ENCODE measurements around the gene ZGPAT. TPM values are rescaled to one million over a fixed set of nuclear protein-coding genes. Genes with fewer than 3 reads are reported as not detected.

ZGPAT gene
- total RNA-seq, 1 donor from 2014 or later: 27.2 TPM

DNA sequence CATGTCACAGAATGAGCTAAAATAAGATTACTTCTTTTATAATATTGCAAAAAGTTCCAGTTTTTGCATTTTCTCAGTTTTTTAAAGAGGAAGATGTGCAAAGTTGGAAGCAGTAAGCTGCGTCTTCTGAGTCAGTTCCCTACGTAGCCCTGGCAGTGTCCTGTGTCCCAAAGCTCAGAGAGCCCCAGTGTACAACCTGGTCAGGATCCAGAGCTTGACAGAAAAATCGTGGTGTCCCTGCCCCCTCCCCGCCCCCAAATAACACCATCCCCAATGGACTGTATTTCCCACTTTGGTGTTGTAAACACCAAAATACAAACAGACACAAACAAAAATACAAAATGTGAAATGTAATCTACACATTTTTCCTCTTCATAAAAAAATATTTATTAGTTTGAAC lies 36.3 kb downstream of the ZGPAT start:
- Histone ChIP-seq H3K36me3 (peaks cover 36% of the 10 kb centered on the region), H3K27me3 (ENCODE audit: low read depth) (no peaks in the 10 kb centered on the region), H3K9me3 (no peaks in the 10 kb centered on the region), H3K4me1 (peaks cover 15% of the 10 kb centered on the region), H3K27ac (no peak overlapping the region), H3K4me3 (no peak overlapping the region)
- intact Hi-C loops (cut with DNase I): no loop called here
- ATAC-seq (no peak), DNase-seq (no peak)
- TF ChIP-seq CTCF (IDR thresholded peaks at IDR 0.05): no peak

DNA sequence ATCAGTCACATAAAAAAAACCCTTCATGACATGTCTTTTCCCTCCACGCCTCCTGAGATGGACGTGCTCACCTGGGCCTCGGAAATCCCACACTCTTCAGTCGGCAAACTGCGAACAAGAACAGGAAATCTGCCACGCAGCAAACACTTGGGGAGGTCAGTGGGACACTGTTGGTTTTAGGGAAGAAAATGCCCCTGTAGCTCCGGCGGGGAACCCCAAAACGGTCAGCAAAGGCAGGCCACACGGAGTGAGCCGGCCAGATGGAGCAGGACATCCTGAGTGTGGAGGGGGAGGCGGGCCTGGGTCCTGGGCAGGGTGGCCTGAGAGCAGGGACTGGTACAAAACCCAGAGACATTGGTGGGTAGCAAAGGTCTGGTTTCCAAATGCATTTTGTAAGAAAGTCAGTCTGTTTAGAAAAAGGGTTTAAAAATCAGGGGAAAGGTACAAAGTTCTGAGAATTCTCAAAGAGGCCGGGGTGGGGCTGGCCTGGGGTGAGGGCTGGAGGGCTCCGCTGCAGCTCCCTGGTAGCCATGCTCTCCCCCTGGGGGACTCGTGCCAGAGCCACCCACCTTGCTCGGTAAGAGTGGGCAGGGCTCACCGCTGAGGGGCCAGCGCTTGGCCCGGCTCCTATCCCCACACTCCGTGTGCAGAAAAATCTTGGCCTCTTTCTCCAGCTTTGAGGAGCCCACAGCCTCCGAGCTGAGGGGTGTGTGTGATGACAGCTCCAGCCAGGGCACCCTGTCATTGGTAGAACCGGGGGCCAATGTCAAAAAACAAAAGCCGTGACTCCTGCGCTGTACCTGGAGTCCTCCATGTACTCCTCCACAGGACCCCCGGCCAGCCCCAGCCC lies 37.0 kb downstream of the ZGPAT start:
- H3K27me3 ChIP-seq (ENCODE audit: low read depth): no peaks in the 10 kb centered on the region
- H3K4me3 ChIP-seq: no peak overlapping the region
- H3K27ac ChIP-seq: no peak overlapping the region
- H3K9me3 ChIP-seq: no peaks in the 10 kb centered on the region
- peaks cover 14% of the 10 kb centered on the region for H3K4me1 ChIP-seq
- H3K36me3 ChIP-seq: peaks cover 36% of the 10 kb centered on the region
- no peak for DNase-seq
- no peak for TF ChIP-seq CTCF (IDR thresholded peaks at IDR 0.05)
- intact Hi-C loops (cut with DNase I): no loop called here
- ATAC-seq: no peak

DNA sequence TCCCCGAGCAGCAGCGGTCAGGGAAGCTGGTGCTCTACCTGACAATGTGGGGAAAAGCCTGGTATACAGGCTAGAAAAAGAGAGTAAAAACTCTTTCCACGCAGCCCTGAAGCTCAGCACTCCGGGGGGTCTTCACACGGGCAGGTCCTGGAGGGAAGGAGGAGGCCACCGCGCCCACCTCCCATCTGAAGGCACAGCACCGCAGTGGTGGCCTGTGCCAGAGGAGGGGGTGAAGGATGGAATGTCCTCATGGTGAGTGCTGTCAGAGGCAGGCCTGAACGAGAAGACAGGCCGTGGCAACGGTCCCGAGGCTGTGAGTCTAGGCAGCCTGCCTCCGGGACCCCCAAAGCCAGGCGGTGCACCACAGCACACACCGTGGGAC lies 37.6 kb downstream of the ZGPAT start:
- no peak for TF ChIP-seq CTCF (IDR thresholded peaks at IDR 0.05)
- Histone ChIP-seq H3K9me3 (no peaks in the 10 kb centered on the region), H3K36me3 (peaks cover 36% of the 10 kb centered on the region), H3K27me3 (ENCODE audit: low read depth) (no peaks in the 10 kb centered on the region), H3K4me1 (peaks cover 14% of the 10 kb centered on the region), H3K4me3 (no peak overlapping the region), H3K27ac (no peak overlapping the region)
- intact Hi-C loops (cut with DNase I): no loop called here
- ATAC-seq: no peak
- no peak for DNase-seq

- H3K27ac ChIP-seq: no peak overlapping the region
- DNase-seq: no peak
- no peak for ATAC-seq
- intact Hi-C loops (cut with DNase I): no loop called here
- H3K9me3 ChIP-seq: no peaks in the 10 kb centered on the region
- H3K4me1 ChIP-seq: peaks cover 11% of the 10 kb centered on the region
- H3K4me3 ChIP-seq: no peak overlapping the region
- H3K27me3 ChIP-seq (ENCODE audit: low read depth): no peaks in the 10 kb centered on the region
- TF ChIP-seq CTCF (IDR thresholded peaks at IDR 0.05): no peak
- peaks cover 36% of the 10 kb centered on the region for H3K36me3 ChIP-seq
Measured at GRCh38 chr20:63745961-63746731, 38.3 kb downstream of the ZGPAT start.

DNA sequence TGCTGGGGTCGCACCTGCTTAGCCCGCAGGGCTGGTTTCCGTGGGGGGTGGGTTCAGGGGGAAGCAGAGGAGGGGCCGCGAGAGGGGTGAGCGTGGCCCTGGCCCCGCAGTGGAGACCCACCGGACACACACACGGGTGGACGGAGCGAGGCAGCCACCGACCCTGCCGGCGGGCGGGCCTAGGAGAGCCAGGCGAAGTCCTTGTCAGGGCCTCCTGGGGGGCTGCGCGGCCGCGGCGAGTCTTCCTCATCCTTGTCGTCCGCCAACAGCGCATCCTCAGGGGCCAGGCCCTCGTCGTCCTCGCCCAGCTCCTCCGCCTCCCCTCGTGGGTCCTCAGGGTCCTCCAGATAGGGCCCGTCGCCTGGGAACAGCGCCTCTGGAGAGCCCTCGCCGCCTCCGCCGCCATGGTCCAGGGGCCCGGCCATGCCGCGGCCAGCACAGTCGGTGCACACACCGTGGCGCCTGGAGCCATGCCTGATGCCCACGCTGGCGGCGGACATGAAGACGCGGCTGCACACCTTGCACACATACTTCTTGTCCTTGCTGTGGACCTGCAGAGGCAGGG lies 39.0 kb downstream of the ZGPAT start:
- H3K4me3 ChIP-seq: no peak overlapping the region
- intact Hi-C loops (cut with DNase I): no loop called here
- no peaks in the 10 kb centered on the region for H3K9me3 ChIP-seq
- DNase-seq: no peak
- peaks cover 4% of the 10 kb centered on the region for H3K4me1 ChIP-seq
- ATAC-seq: no peak
- peaks cover 31% of the 10 kb centered on the region for H3K36me3 ChIP-seq
- no peaks in the 10 kb centered on the region for H3K27me3 ChIP-seq (ENCODE audit: low read depth)
- H3K27ac ChIP-seq: no peak overlapping the region
- TF ChIP-seq CTCF (IDR thresholded peaks at IDR 0.05): no peak

All from lower lobe of right lung (tissue), 2 donors.